K562 (cell line): ENCODE results near the gene ANKH. TPM values are rescaled to one million over a fixed set of nuclear protein-coding genes. Genes with fewer than 3 reads are reported as not detected.

Source experiments
- ATAC-seq: fragments of 200-7000 bp; cut with Tn5 transposase; 3 replicates; pipeline ENCODE4 v1.9.1; 2020; ENCODE audit warnings: moderate library complexity
- BruUV-seq: library from RNA; stranded (reverse); fragments of 400-500 nt; replicated peaks from 2 replicates; lab custom pipeline; 2021; lab: Mats Ljungman, UMichigan
- CTCF ChIA-PET: fragments of 300-600 bp; formaldehyde crosslinking; extraction: SDS; loops from one replicate; lab custom pipeline; 2021; ENCODE audit warnings: low intra/inter-chr PET ratio; lab: Yijun Ruan, JAX
- POLR2A ChIA-PET: fragments of 300-600, 350-650 bp; sonication (Branson Sonifier 250); formaldehyde crosslinking; extraction: SDS; loops from one replicate; lab custom pipeline; 2021; ENCODE audit warnings: antibody characterized with exemption, inconsistent platforms; lab: Yijun Ruan, JAX
- DNase-seq, 4 experiments: peaks; one replicate each; pipeline versions ENCODE4 v3.0.0 to v3.0.0-alpha.2; 2011 to 2018; ENCODE audit warnings: low spot score in 3 of 4, mixed read lengths in 3 of 4; ENCODE audit errors: extremely low read depth in 1 of 4
- FAIRE-seq: peaks from 2 replicates; lab custom pipeline; 2011; peaks lifted over from hg19 to GRCh38; lab: Jason Lieb, UNC
- H2AFZ ChIP-seq: 2 replicates; pipeline ENCODE4 v1.6.0; 2011; ENCODE audit warnings: low read depth, low read length, control low read depth, inconsistent platforms
- H3K27ac ChIP-seq: fragments of 200-600 bp; 3 replicates; pipeline ENCODE4 v1.8.0; 2011; ENCODE audit warnings: low read depth, mild to moderate bottlenecking, control low read depth, inconsistent platforms, low read length, moderate library complexity, mixed read lengths; ENCODE audit errors: extremely low read depth
- H3K27me3 ChIP-seq, 2 experiments: fragments of 300-600 bp in 1 of 2; 2 replicates in 1 of 2; 3 replicates in 1 of 2; pipeline versions ENCODE4 v1.6.0 to v1.8.0; 2011; ENCODE audit warnings: inconsistent platforms in 2 of 2, low read length in 2 of 2, mild to moderate bottlenecking in 1 of 2, mixed read lengths in 1 of 2, moderate library complexity in 1 of 2; ENCODE audit not compliant: control insufficient read depth in 2 of 2, insufficient read depth in 2 of 2
- H3K36me3 ChIP-seq: fragments of 300-600 bp; 3 replicates; pipeline ENCODE4 v1.8.0; 2011; ENCODE audit warnings: mild to moderate bottlenecking, low read length, inconsistent platforms; ENCODE audit not compliant: control insufficient read depth, insufficient read depth
- H3K4me1 ChIP-seq, 2 experiments: fragments of 200-600 bp in 1 of 2; replicated peaks in 1 of 2; 2 replicates in 1 of 2; 3 replicates in 1 of 2; pipeline versions ENCODE4 v1.5.1 to v1.8.0; 2011; ENCODE audit warnings: inconsistent platforms in 2 of 2, low read length in 2 of 2, mild to moderate bottlenecking in 1 of 2, mixed read lengths in 1 of 2, moderate library complexity in 1 of 2; ENCODE audit not compliant: control insufficient read depth in 2 of 2, insufficient read depth in 2 of 2
- H3K4me2 ChIP-seq: 2 replicates; pipeline ENCODE4 v1.6.1; 2011; ENCODE audit warnings: low read length, control low read depth, inconsistent platforms, mixed read lengths; ENCODE audit not compliant: insufficient read depth
- H3K4me3 ChIP-seq: fragments of 200-600 bp; sonication (generic), shearing (Covaris generic); 2 replicates; pipeline ENCODE4 v1.5.1; 2016; ENCODE audit warnings: control low read depth, inconsistent platforms
- H3K79me2 ChIP-seq: fragments of 200-600 bp; 3 replicates; pipeline ENCODE4 v1.8.0; 2011; ENCODE audit warnings: low read length, inconsistent platforms; ENCODE audit not compliant: control insufficient read depth, insufficient read depth
- H3K9ac ChIP-seq, 2 experiments: 2 replicates each; pipeline versions ENCODE4 v1.6.0 to v1.6.1; 2011; ENCODE audit warnings: low read depth in 2 of 2, low read length in 2 of 2, control low read depth in 1 of 2, inconsistent platforms in 1 of 2, mild to moderate bottlenecking in 1 of 2, mixed read lengths in 1 of 2; ENCODE audit not compliant: insufficient read depth in 1 of 2
- H3K9me1 ChIP-seq: one replicate; pipeline ENCODE4 v1.6.0; 2011; ENCODE audit warnings: inconsistent platforms, mild to moderate bottlenecking, low read length, moderate library complexity; ENCODE audit not compliant: control insufficient read depth, insufficient read depth
- H3K9me3 ChIP-seq: replicated peaks from 2 replicates; pipeline ENCODE4 v1.5.1; 2011; ENCODE audit warnings: low read depth, low read length, inconsistent platforms; ENCODE audit not compliant: control insufficient read depth, insufficient read depth
- H4K20me1 ChIP-seq: replicated peaks from 2 replicates; pipeline ENCODE4 v1.6.1; 2011; ENCODE audit warnings: low read length, inconsistent platforms, mixed read lengths; ENCODE audit not compliant: control insufficient read depth, insufficient read depth
- ARNT ChIP-seq, 2 experiments: fragments of 450-650 bp; IDR thresholded peaks; 2 replicates each; pipeline ENCODE4 v1.6.1; 2016; ENCODE audit warnings: mild to moderate bottlenecking in 1 of 2
- BMI1 ChIP-seq: fragments of 150-350 bp; IDR thresholded peaks from 2 replicates; pipeline ENCODE4 v1.6.1; 2014; ENCODE audit warnings: low read length
- C11orf30 ChIP-seq: fragments of 450-650 bp; IDR thresholded peaks from 2 replicates; pipeline ENCODE4 v1.6.1; 2016; ENCODE audit warnings: low read depth, mild to moderate bottlenecking
- CBX3 ChIP-seq, 2 experiments: IDR thresholded peaks; 1 replicate in 1 of 2; 2 replicates in 1 of 2; pipeline ENCODE4 v1.6.1; 2012; ENCODE audit warnings: inconsistent platforms in 2 of 2, low read length in 2 of 2, borderline replicate concordance in 1 of 2, control low read depth in 1 of 2
- CCNT2 ChIP-seq: IDR thresholded peaks from 2 replicates; pipeline ENCODE4 v1.6.1; 2011; ENCODE audit warnings: borderline replicate concordance, low read depth, mild to moderate bottlenecking, moderate library complexity, mixed read lengths, low read length; ENCODE audit not compliant: insufficient read length; ENCODE audit errors: extremely low read depth
- CREB1 ChIP-seq, 2 experiments: sonication (generic) in 1 of 2; formaldehyde crosslinking in 1 of 2; IDR thresholded peaks; 2 replicates each; pipeline versions ENCODE4 v1.6.1 to v1.8.0; 2012 to 2022; ENCODE audit warnings: inconsistent platforms in 1 of 2, mild to moderate bottlenecking in 1 of 2, missing genetic modification reagents in 1 of 2, moderate library complexity in 1 of 2
- FOXJ3 ChIP-seq: sonication (generic); formaldehyde crosslinking; IDR thresholded peaks from 2 replicates; pipeline ENCODE4 v1.4.0; 2020; ENCODE audit warnings: mild to moderate bottlenecking, missing genetic modification reagents
- GABPB2 ChIP-seq: fragments of 250-450 bp; sonication (Bioruptor Pico); conservative IDR thresholded peaks from 2 replicates; pipeline ENCODE4 v1.5.1; 2021; ENCODE audit warnings: mild to moderate bottlenecking
- HCFC1 ChIP-seq: IDR thresholded peaks from 2 replicates; pipeline ENCODE4 v1.6.1; 2012; ENCODE audit warnings: low read depth, low read length, improper control_type of control experiment
- ID3 ChIP-seq, 2 experiments: fragments of 250-450 bp in 1 of 2; fragments of 450-650 bp in 1 of 2; sonication (Bioruptor Pico) in 1 of 2; IDR thresholded peaks; 2 replicates each; pipeline versions ENCODE4 v1.6.1 to v1.8.0; 2016 to 2021; ENCODE audit warnings: mild to moderate bottlenecking in 2 of 2, moderate library complexity in 2 of 2, missing compliant biosample characterization in 1 of 2, missing genetic modification characterization in 1 of 2
- MAFG ChIP-seq: fragments of 450-650 bp; conservative IDR thresholded peaks from 2 replicates; pipeline ENCODE4 v1.6.1; 2016; ENCODE audit warnings: missing genetic modification characterization, missing compliant biosample characterization
- MAFK ChIP-seq: IDR thresholded peaks from 2 replicates; pipeline ENCODE4 v1.6.1; 2011; ENCODE audit warnings: low read length, improper control_type of control experiment
- MLX ChIP-seq, 2 experiments: fragments of 450-650 bp in 1 of 2; sonication (generic) in 1 of 2; formaldehyde crosslinking; conservative IDR thresholded peaks; 2 replicates each; pipeline versions ENCODE4 v1.4.0 to v1.8.1; 2020 to 2022; ENCODE audit warnings: mild to moderate bottlenecking in 1 of 2, missing genetic modification reagents in 1 of 2
- NELFE ChIP-seq: IDR thresholded peaks from 2 replicates; pipeline ENCODE4 v1.6.1; 2011; ENCODE audit warnings: mild to moderate bottlenecking; ENCODE audit not compliant: insufficient read depth, insufficient read length
- NUFIP1 ChIP-seq: fragments of 450-650 bp; IDR thresholded peaks from 2 replicates; pipeline ENCODE4 v1.6.1; 2018; ENCODE audit not compliant: partially characterized antibody
- SRSF1 ChIP-seq: fragments of 200-400 bp; formaldehyde crosslinking; IDR thresholded peaks from 2 replicates; pipeline ENCODE4 v1.6.1; 2017; ENCODE audit warnings: mild to moderate bottlenecking, low read depth, low read length, moderate library complexity
- TCFL5 ChIP-seq: fragments of 250-450 bp; sonication (Bioruptor Pico); conservative IDR thresholded peaks from 2 replicates; pipeline ENCODE4 v1.6.1; 2021; ENCODE audit warnings: mild to moderate bottlenecking, moderate library complexity, matching md5 sums
- THRA ChIP-seq: fragments of 450-650 bp; IDR thresholded peaks from 2 replicates; pipeline ENCODE4 v1.6.1; 2017; ENCODE audit warnings: mild to moderate bottlenecking, moderate library complexity
- XRCC4 ChIP-seq: IDR thresholded peaks from one replicate; pipeline ENCODE4 v1.6.1; 2011; ENCODE audit not compliant: insufficient read depth, insufficient read length; ENCODE audit errors: extremely low read depth
- ZNF316 ChIP-seq: fragments of 450-650 bp; IDR thresholded peaks from 2 replicates; pipeline ENCODE4 v1.6.1; 2016
- ZNF431 ChIP-seq: sonication (generic); formaldehyde crosslinking; IDR thresholded peaks from 2 replicates; pipeline ENCODE4 v1.8.0; 2022; ENCODE audit warnings: mild to moderate bottlenecking, missing genetic modification reagents
- ZNF717 ChIP-seq: fragments of 250-450 bp; sonication (Bioruptor Pico); IDR thresholded peaks from 2 replicates; pipeline ENCODE4 v1.5.0; 2021
- WGBS: fragments of 100-300 bp; shearing (Covaris generic); methylation state at CpG from one replicate; pipeline ENCODE4 v1.1.6; 2016; ENCODE audit warnings: low coverage, mixed read lengths; ENCODE audit not compliant: insufficient coverage; ENCODE audit errors: missing lambda C conversion rate; 5-methylcytosine and 5-hydroxymethylcytosine counted together
- in situ Hi-C: fragments of 300-500 bp; cut with MboI; formaldehyde crosslinking; loops from 4 replicates; pipeline ENCODE4 v1.15.0; 2018; ENCODE audit warnings: inconsistent platforms, mixed read lengths
- intact Hi-C: fragments of 100-400 bp; cut with micrococcal nuclease; formaldehyde crosslinking; loops from 2 replicates; pipeline ENCODE4 v1.14.2; 2022
- polyA plus RNA-seq, 8 experiments: library from polyadenylated mRNA; depleted of rRNA in 4 of 8; stranded (reverse) in 5 of 8; unstranded in 3 of 8; fragments of >200 nt; fragmentation: Nextera tagmentation in 2 of 8; fragmentation: Illumina TruSeq in 1 of 8; extraction: Ambion mirVana in 2 of 8; extraction: Trizol in 1 of 8; gene quantifications; 2 replicates each; pipeline versions ENCODE4 v1.2.1 to v1.2.3, GENCODE V29; 2011 to 2014; ENCODE audit warnings: inconsistent platforms in 1 of 8, missing spikeins in 1 of 8
- total RNA-seq, 7 experiments: library from RNA; depleted of rRNA in 6 of 7; stranded (reverse); fragments of >200 nt in 6 of 7; fragmentation: Illumina TruSeq in 2 of 7; extraction: Trizol in 2 of 7; gene quantifications; 2 replicates each; pipeline versions ENCODE4 v1.2.1 to v1.2.3, GENCODE V29; 2011 to 2021; ENCODE audit warnings: low replicate concordance in 1 of 7

ANKH gene
- total and polyA plus RNA-seq, 9 of the 15 experiments (the other 6 are each of a cell fraction or from before 2014, with no cell fraction given), result 0.79 to 12.2 (median 4.5) TPM

GRCh38 chr5:14771972-14772371 lies 99.6 kb downstream of the ANKH start (continued):
- no peak for TF ChIP-seq ZNF431

GRCh38 chr5:14771189-14771588 lies 100.4 kb downstream of the ANKH start:
- Histone ChIP-seq H4K20me1 (no peaks in the 10 kb centered on the region), H3K36me3 (no peaks in the 10 kb centered on the region), H3K27me3 (peaks cover 2 to 12% of the 10 kb centered on the region in 2 experiments; a peak in 3 of 5 replicates), H3K9me3 (no peaks in the 10 kb centered on the region), H3K27ac (no peak overlapping the region), H3K4me1 (no peaks in the 10 kb centered on the region), H3K4me2 (no peak overlapping the region), H3K79me2 (no peaks in the 10 kb centered on the region), H3K4me3 (no peak overlapping the region), H2AFZ (no peak overlapping the region), H3K9ac (no peak overlapping the region), H3K9me1 (no peaks in the 10 kb centered on the region)
- POLR2A ChIA-PET, result no interaction called here
- FAIRE-seq (no peak), DNase-seq (no peak), ATAC-seq (no peak)
- intact Hi-C loops (no loop called here), in situ Hi-C loops (no loop called here)
- CTCF ChIA-PET, result no interaction called here
- no TSS peak for BruUV-seq
- WGBS, result 2% methylated on average over 3 of the region's 3 CpGs
- TF ChIP-seq HCFC1 (no peak), THRA (no peak), CREB1 (IDR thresholded peaks at IDR 0.05) (no peak), CREB1 (CRISPR knock-in tag; IDR thresholded peaks at IDR 0.05) (no peak), ID3 (CRISPR knock-in tag; IDR thresholded peaks at IDR 0.05) (no peak), ID3 (tag; IDR thresholded peaks at IDR 0.05) (no peak), MLX (CRISPR knock-in tag; conservative IDR thresholded peaks at IDR 0.05) (no peak), FOXJ3 (CRISPR knock-in tag) (no peak), GABPB2 (CRISPR knock-in tag) (no peak), CCNT2 (no peak), C11orf30 (peak; percentile 87), XRCC4 (no peak), SRSF1 (no peak), CBX3 (IDR thresholded peaks at IDR 0.05; ENCODE audit: borderline replicate concordance in 1 of 2, low read length in 2 of 2) (no peak), MAFK (peak; percentile 91), NUFIP1 (no peak), ZNF316 (peak; percentile 92), ZNF717 (CRISPR knock-in tag) (no peak), BMI1 (no peak), MAFG (tag) (peak; percentile 96), TCFL5 (CRISPR knock-in tag) (no peak), ARNT (IDR thresholded peaks at IDR 0.05) (no peak), NELFE (no peak)
